NCI-H2107 (cell line): ENCODE measurements around the gene SCIN.
"Not testable (repeated sequence)": the region's sequence is repeated elsewhere in the genome, so short reads cannot be mapped to it uniquely, and the experiment has no call there.

Experiments
- DNase-seq: peaks from one replicate; lab custom pipeline; 2025; lab: John Stamatoyannopoulos, UW

The SCIN gene

GRCh38 chr7:12619461-12620069 lies 49.0 kb downstream of the SCIN start:
- no peak for DNase-seq

GRCh38 chr7:12620371-12620770 lies 49.9 kb downstream of the SCIN start:
- no peak for DNase-seq

- DNase-seq: no peak
Measured at GRCh38 chr7:12623223-12623622, 52.7 kb downstream of the SCIN start.

GRCh38 chr7:12623885-12624498 lies 53.5 kb downstream of the SCIN start:
- DNase-seq: no peak

- no peak for DNase-seq
Measured at GRCh38 chr7:12625836-12626235, 55.3 kb downstream of the SCIN start.

GRCh38 chr7:12629816-12630512 lies 59.4 kb downstream of the SCIN start:
- no peak for DNase-seq

- DNase-seq: no peak
Measured at GRCh38 chr7:12630513-12630819, 59.9 kb downstream of the SCIN start.

GRCh38 chr7:12633582-12633981 lies 63.1 kb downstream of the SCIN start:
- no peak for DNase-seq

GRCh38 chr7:12635830-12636229 lies 65.3 kb downstream of the SCIN start:
- no peak for DNase-seq

GRCh38 chr7:12637328-12637727 lies 66.8 kb downstream of the SCIN start:
- no peak for DNase-seq

GRCh38 chr7:12637819-12638592 lies 67.5 kb downstream of the SCIN start:
- DNase-seq: no peak

GRCh38 chr7:12638851-12639456 lies 68.4 kb downstream of the SCIN start:
- no peak for DNase-seq

- no peak for DNase-seq
Measured at GRCh38 chr7:12640299-12641096, 70.0 kb downstream of the SCIN start.

GRCh38 chr7:12641196-12641595 lies 70.7 kb downstream of the SCIN start:
- no peak for DNase-seq

- DNase-seq: no peak
Measured at GRCh38 chr7:12642508-12642907, 72.0 kb downstream of the SCIN start.

- no peak for DNase-seq
Measured at GRCh38 chr7:12643001-12643643, 72.6 kb downstream of the SCIN start.

- DNase-seq: no peak
Measured at GRCh38 chr7:12643644-12644043, 73.1 kb downstream of the SCIN start.

GRCh38 chr7:12645212-12645611 lies 74.7 kb downstream of the SCIN start:
- DNase-seq: not testable (repeated sequence)

GRCh38 chr7:12646139-12646538 lies 75.6 kb downstream of the SCIN start:
- no peak for DNase-seq

GRCh38 chr7:12647364-12648219 lies 77.1 kb downstream of the SCIN start:
- no peak for DNase-seq
